Activated T-cell treated with anti-CD3 and anti-CD28 coated beads for 1 hour (primary cell): ENCODE data around the gene SMIM1.

Experiments
- DNase-seq: peaks from one replicate; pipeline ENCODE4 v3.0.0-alpha.2; 2020; ENCODE audit warnings: low read depth

The SMIM1 gene

DNA sequence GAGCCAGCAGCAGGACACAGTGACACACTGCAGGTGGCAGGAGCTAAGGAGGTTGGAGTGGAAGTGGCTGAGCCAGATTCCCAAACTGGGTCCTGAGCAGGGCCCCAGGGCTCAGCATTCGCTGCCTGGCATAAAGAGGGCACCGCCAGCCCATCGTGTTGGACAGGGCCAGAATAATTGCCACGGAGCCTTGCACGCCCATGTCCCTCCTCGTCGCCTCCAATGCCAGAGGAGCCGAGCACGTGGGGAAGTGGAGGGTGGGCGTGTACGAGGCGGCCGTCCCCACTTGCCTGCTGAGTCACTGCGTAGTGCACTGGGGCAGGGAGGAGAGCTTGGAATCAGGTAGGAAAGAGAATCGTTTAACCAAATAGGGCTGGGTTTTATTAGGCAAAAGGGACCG, 49.9 kb downstream of the SMIM1 start:
- DNase-seq: no peak

GRCh38 chr1:3824650-3825049, 52.1 kb downstream of the SMIM1 start:
- DNase-seq: no peak

DNA sequence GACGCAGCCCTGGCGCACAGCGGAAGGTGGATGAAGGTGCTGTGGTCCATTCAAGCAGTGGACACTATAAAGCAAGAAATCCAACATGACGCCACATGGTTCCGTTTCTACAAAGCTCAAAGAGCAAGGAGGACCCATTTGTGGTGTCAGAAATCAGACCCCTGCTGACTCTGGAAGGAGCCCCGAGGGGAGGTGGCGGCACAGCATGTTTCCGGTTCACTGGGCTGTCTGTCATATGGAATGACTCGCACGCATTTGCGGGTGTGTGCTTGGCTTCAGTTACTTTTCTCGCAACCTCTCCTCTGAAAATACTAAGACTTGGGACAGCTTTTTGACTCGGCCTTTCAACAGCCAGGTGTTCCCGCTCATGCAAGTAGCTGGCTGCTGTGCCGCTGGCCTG, 52.8 kb downstream of the SMIM1 start:
- DNase-seq: no peak
